Kidney (tissue), 14 donors: ENCODE measurements around the gene AP2A2. TPM values are rescaled to one million over a fixed set of nuclear protein-coding genes. Genes with fewer than 3 reads are reported as not detected.

Source experiments
- DNase-seq, 5 donors: peaks; one replicate each; pipeline ENCODE4 v3.0.0-alpha.2; 2013 to 2020
- FAIRE-seq: peaks from 2 replicates; lab custom pipeline; 2012; peaks lifted over from hg19 to GRCh38; lab: Jason Lieb, UNC
- H3K27ac ChIP-seq, 2 donors: one replicate each; pipeline ENCODE4 v1.7.0; 2013; ENCODE audit warnings: low read depth in 2 of 2, low read length in 2 of 2, inconsistent platforms in 1 of 2
- H3K27me3 ChIP-seq: one replicate; pipeline ENCODE4 v1.7.1; 2013; ENCODE audit warnings: low read length, inconsistent platforms; ENCODE audit not compliant: control insufficient read depth, insufficient read depth
- H3K36me3 ChIP-seq, 3 donors: one replicate each; pipeline versions ENCODE4 v1.7.0 to v1.7.1; 2013; ENCODE audit warnings: low read length in 3 of 3, control low read depth in 1 of 3, inconsistent platforms in 1 of 3; ENCODE audit not compliant: insufficient read depth in 3 of 3, control insufficient read depth in 2 of 3
- H3K4me1 ChIP-seq, 3 donors: one replicate each; pipeline versions ENCODE4 v1.7.0 to v1.7.1; 2013; ENCODE audit warnings: low read length in 3 of 3, inconsistent platforms in 1 of 3, low read depth in 1 of 3; ENCODE audit not compliant: control insufficient read depth in 2 of 3, insufficient read depth in 2 of 3
- H3K4me3 ChIP-seq, 3 donors: one replicate each; pipeline versions ENCODE4 v1.7.0 to v1.8.1; 2013; ENCODE audit warnings: low read length in 3 of 3, control low read depth in 1 of 3, inconsistent platforms in 1 of 3
- H3K9ac ChIP-seq, 3 donors: one replicate each; pipeline versions ENCODE4 v1.7.0 to v1.7.1; 2013; ENCODE audit warnings: low read length in 3 of 3, control low read depth in 1 of 3, inconsistent platforms in 1 of 3
- H3K9me3 ChIP-seq, 3 donors: one replicate each; pipeline versions ENCODE4 v1.7.0 to v1.7.1; 2013; ENCODE audit warnings: low read length in 3 of 3, control low read depth in 1 of 3, inconsistent platforms in 1 of 3; ENCODE audit not compliant: control insufficient read depth in 2 of 3, insufficient read depth in 1 of 3
- CTCF ChIP-seq: IDR thresholded peaks from 3 replicates; pipeline ENCODE4 v1.5.1; 2012; ENCODE audit warnings: mild to moderate bottlenecking, moderate library complexity, borderline replicate concordance; ENCODE audit not compliant: insufficient read depth; ENCODE audit errors: extremely low read depth
- intact Hi-C: fragments of 100-400 bp; cut with DNase I; formaldehyde crosslinking; loops from one replicate; pipeline ENCODE4 v1.11.1; 2022
- polyA plus RNA-seq: library from polyadenylated mRNA; stranded (reverse); fragments of 350-450 nt; fragmentation: Illumina TruSeq; extraction: RNeasy Lipid Tissue Mini Kit (QIAGEN cat#74804); gene quantifications from one replicate; pipeline ENCODE4 v1.2.3, GENCODE V29; 2014; ENCODE audit warnings: low read depth, low replicate concordance; ENCODE audit not compliant: insufficient read depth
- total RNA-seq: library from RNA; stranded (reverse); fragmentation: NEBNext Ultra II Directional; extraction: Animal tissue kit (Norgen Biotek cat#: 25700); gene quantifications from one replicate; pipeline ENCODE4 v1.2.1, GENCODE V29; 2021
- donor health status: control.
- donor health status: control.
- donor health status: control.
- donor health status: control.
- donor health status: control.
- donor health status: DM: yes; HTN: yes; CAD: no.
- donor health status: Normal renal cell carcinoma (clear cell type).

Gene AP2A2
- total and polyA plus RNA-seq, 2 donors from 2014 or later = 76.5 to 144 TPM

GRCh38 chr11:952406-953385 is 27.0 kb downstream of the AP2A2 start:
- H3K9ac ChIP-seq = peak overlapping the region in 1 of 3 donors; percentile 57
- DNase-seq = peak; percentile 73 to 95 (median 86)
- peak overlapping the region; percentile 76 to 87 for H3K27ac ChIP-seq

GRCh38 chr11:953512-953911 is 27.8 kb downstream of the AP2A2 start:
- TF ChIP-seq CTCF = no peak
- Histone ChIP-seq H3K27me3 (no peaks in the 10 kb centered on the region), H3K4me1 (peaks cover 12 to 45% (median 42%) of the 10 kb centered on the region in 3 donors), H3K9ac (no peak overlapping the region), H3K4me3 (peak overlapping the region in 1 of 3 donors; percentile 10), H3K27ac (peak overlapping the region; percentile 76 to 87), H3K9me3 (peaks cover 0 to 6% (median 0%) of the 10 kb centered on the region in 3 donors), H3K36me3 (peaks cover 0 to 8% (median 8%) of the 10 kb centered on the region in 3 donors)
- FAIRE-seq = no peak
- intact Hi-C loops = no loop called here
- no peak for DNase-seq

More at GRCh38 chr11:952406-953385, 27.0 kb downstream of the AP2A2 start:
- H3K9me3 ChIP-seq = peaks cover 0 to 6% (median 0%) of the 10 kb centered on the region in 3 donors
- H3K4me1 ChIP-seq = peaks cover 12 to 43% (median 40%) of the 10 kb centered on the region in 3 donors
- peaks cover 0 to 7% (median 2%) of the 10 kb centered on the region in 3 donors for H3K36me3 ChIP-seq
- peak; percentile 89 for FAIRE-seq
- no peak for TF ChIP-seq CTCF
- no peaks in the 10 kb centered on the region for H3K27me3 ChIP-seq
- H3K4me3 ChIP-seq = peak overlapping the region; percentile 4 to 48 (median 28)
- intact Hi-C loops = no loop called here

- H3K36me3 ChIP-seq = peaks cover 0 to 8% (median 8%) of the 10 kb centered on the region in 3 donors
- intact Hi-C loops = no loop called here
- H3K9me3 ChIP-seq = peaks cover 0 to 5% (median 0%) of the 10 kb centered on the region in 3 donors
- H3K27ac ChIP-seq = peak overlapping the region in 1 of 2 donors; percentile 47
- no peak for TF ChIP-seq CTCF
- H3K9ac ChIP-seq = peak overlapping the region in 1 of 3 donors; percentile 8
- DNase-seq (no peak), FAIRE-seq (no peak)
- H3K4me1 ChIP-seq = peaks cover 12 to 50% (median 47%) of the 10 kb centered on the region in 3 donors
- peak overlapping the region in 1 of 3 donors; percentile 20 for H3K4me3 ChIP-seq
- H3K27me3 ChIP-seq = no peaks in the 10 kb centered on the region
Observed at GRCh38 chr11:954392-955153, 28.9 kb downstream of the AP2A2 start.
